ENCODE results near the gene MAPT.
A peak's percentile ranks its signal among the peaks of the same experiment; 100 is the strongest.
"Not testable (repeated sequence)": the region's sequence is repeated elsewhere in the genome, so short reads cannot be mapped to it uniquely, and the experiment has no call there.

MAPT gene

GRCh38 chr17:46019408-46019925 is 125.1 kb downstream of the MAPT start:
- DNase-seq: not testable (repeated sequence)

- no peak for DNase-seq
Measured at GRCh38 chr17:46020023-46020761, 125.8 kb downstream of the MAPT start.

GRCh38 chr17:46020998-46021397 is 126.6 kb downstream of the MAPT start:
- no peak for DNase-seq

GRCh38 chr17:46023366-46023765 is 129.0 kb downstream of the MAPT start:
- not testable (repeated sequence) for DNase-seq

GRCh38 chr17:46023783-46024388 is 129.5 kb downstream of the MAPT start:
- no peak for DNase-seq

- no peak for DNase-seq
Measured at GRCh38 chr17:46024590-46024989, 130.2 kb downstream of the MAPT start.

GRCh38 chr17:46025060-46025459 is 130.7 kb downstream of the MAPT start:
- DNase-seq: no peak

- peak; percentile 43 for DNase-seq
Measured at GRCh38 chr17:46025510-46026165, 131.3 kb downstream of the MAPT start.

- DNase-seq: no peak
Measured at GRCh38 chr17:46026166-46027047, 132.1 kb downstream of the MAPT start.

GRCh38 chr17:46027048-46027975 is 133.0 kb downstream of the MAPT start:
- DNase-seq: peak; percentile 33

- DNase-seq: no peak
Measured at GRCh38 chr17:46027976-46028325, 133.6 kb downstream of the MAPT start.

- DNase-seq: no peak
Measured at GRCh38 chr17:46028374-46028773, 134.0 kb downstream of the MAPT start.

- no peak for DNase-seq
Measured at GRCh38 chr17:46028981-46029565, 134.7 kb downstream of the MAPT start.

GRCh38 chr17:46029627-46030026 is 135.3 kb downstream of the MAPT start:
- DNase-seq: no peak

GRCh38 chr17:46030752-46031151 is 136.4 kb downstream of the MAPT start:
- no peak for DNase-seq

GRCh38 chr17:46031440-46031839 is 137.1 kb downstream of the MAPT start:
- DNase-seq: no peak

GRCh38 chr17:46031920-46032319 is 137.6 kb downstream of the MAPT start:
- DNase-seq: no peak

- no peak for DNase-seq
Measured at GRCh38 chr17:46032909-46033308, 138.6 kb downstream of the MAPT start.

GRCh38 chr17:46033392-46033791 is 139.0 kb downstream of the MAPT start:
- DNase-seq: no peak

GRCh38 chr17:46035112-46035818 is 140.9 kb downstream of the MAPT start:
- no peak for DNase-seq

GRCh38 chr17:46036491-46036890 is 142.1 kb downstream of the MAPT start:
- DNase-seq: no peak

Data from NCI-H1694 treated with DMSO at 0.1 percent for 48 hours (cell line).